Endothelial cell of umbilical vein (primary cell): ENCODE results near the gene RMDN2.

ENCODE experiments used
- CTCF ChIP-seq, 2 donors: IDR thresholded peaks; 1 replicate in 1 of 2; 2 replicates in 1 of 2; pipeline ENCODE4 v1.5.1; 2011; ENCODE audit warnings: low read length in 2 of 2, mild to moderate bottlenecking in 2 of 2, moderate library complexity in 2 of 2, control low read depth in 1 of 2, inconsistent platforms in 1 of 2, low read depth in 1 of 2; ENCODE audit not compliant: insufficient read depth in 1 of 2; ENCODE audit errors: extremely low read depth in 1 of 2
- EZH2 ChIP-seq: IDR thresholded peaks from 2 replicates; pipeline ENCODE4 v1.6.1; 2012; ENCODE audit warnings: borderline replicate concordance, low read depth, mild to moderate bottlenecking, moderate library complexity, low read length, inconsistent platforms; ENCODE audit not compliant: severe bottlenecking
- GATA2 ChIP-seq: IDR thresholded peaks from 2 replicates; pipeline ENCODE4 v1.7.0; 2011; ENCODE audit warnings: low read depth, mild to moderate bottlenecking, moderate library complexity, mixed read lengths, low read length; ENCODE audit not compliant: insufficient read length, insufficient read depth
- JUN ChIP-seq: IDR thresholded peaks from 2 replicates; pipeline ENCODE4 v1.6.1; 2011; ENCODE audit warnings: borderline replicate concordance, low read depth; ENCODE audit not compliant: insufficient read length, insufficient read depth

DNA sequence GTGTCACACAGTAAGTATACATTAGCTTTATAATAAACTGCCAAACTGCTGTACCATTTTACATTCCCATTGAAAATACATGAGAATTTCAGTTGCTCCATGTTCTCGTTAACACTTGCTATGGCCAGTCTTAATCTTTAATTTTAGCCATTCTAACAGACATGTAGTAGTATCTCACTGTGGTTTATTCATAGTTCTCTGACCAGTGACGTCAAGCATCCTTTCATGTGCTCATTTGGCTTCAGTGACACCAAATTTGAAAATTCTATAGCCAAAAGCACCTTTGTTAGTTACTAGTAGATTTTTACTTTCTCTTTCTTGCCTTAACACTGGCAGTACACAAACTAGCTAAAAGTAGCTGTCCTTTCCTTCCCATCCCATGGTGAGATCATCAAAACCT lies 107.9 kb downstream of the RMDN2 start:
- TF ChIP-seq CTCF (IDR thresholded peaks at IDR 0.05; ENCODE audit: extremely low read depth in 1 of 2, insufficient read depth in 1 of 2, low read depth in 1 of 2, low read length in 2 of 2): no peak
- TF ChIP-seq JUN: no peak
- TF ChIP-seq EZH2: no peak
- TF ChIP-seq GATA2: no peak
